HG03457 (cell line): ENCODE results near the gene EVX2.
A peak's percentile ranks its signal among the peaks of the same experiment; 100 is the strongest.

Experiments used
- ATAC-seq: cut with Tn5 transposase; IDR thresholded peaks from one replicate; pipeline ENCODE4 v1.9.1; 2021; ENCODE audit warnings: moderate number of reproducible peaks; ENCODE audit not compliant: unreplicated experiment

EVX2 gene

DNA sequence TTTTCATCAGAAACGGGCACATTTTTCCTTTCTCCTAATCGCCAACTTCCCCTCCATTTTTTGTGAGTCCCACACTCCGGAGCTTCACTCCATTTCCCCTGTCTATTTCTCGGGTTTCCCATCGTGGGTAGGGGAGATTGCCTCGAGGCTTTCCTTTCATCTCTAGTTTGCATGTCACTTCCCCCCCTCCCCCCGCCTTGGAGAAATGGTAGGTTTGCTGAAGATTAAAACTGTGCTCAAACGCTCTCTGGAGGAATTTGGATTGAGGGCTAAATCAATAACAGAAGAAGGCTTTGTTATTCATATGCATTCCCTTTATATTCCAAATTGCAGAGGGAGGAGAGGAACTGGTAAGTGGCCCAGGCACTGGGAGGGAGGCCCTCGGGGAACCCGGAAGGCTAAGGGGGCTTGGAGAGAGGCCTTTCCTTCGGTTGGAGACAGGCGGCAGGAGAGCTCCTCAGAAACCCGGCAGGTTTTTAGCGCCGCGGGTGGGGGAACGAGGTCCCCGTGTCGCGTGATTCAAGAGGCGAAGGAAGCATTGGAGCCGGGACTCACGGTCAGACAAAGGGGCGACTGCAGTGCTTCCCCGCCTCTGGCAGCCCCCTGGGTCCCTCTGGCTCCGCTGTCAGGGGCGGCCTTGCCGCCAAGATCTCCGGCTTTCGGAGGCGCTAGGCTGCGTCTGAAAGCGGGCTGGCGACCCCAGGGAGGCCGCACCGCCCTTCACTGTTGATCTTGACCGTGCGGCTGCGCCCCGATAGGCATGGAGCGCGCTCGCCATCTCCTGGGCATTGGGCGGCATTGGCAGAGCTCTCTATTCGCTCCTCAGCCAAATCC lies 13.4 kb upstream of the EVX2 start:
- peak; percentile 65 for ATAC-seq

DNA sequence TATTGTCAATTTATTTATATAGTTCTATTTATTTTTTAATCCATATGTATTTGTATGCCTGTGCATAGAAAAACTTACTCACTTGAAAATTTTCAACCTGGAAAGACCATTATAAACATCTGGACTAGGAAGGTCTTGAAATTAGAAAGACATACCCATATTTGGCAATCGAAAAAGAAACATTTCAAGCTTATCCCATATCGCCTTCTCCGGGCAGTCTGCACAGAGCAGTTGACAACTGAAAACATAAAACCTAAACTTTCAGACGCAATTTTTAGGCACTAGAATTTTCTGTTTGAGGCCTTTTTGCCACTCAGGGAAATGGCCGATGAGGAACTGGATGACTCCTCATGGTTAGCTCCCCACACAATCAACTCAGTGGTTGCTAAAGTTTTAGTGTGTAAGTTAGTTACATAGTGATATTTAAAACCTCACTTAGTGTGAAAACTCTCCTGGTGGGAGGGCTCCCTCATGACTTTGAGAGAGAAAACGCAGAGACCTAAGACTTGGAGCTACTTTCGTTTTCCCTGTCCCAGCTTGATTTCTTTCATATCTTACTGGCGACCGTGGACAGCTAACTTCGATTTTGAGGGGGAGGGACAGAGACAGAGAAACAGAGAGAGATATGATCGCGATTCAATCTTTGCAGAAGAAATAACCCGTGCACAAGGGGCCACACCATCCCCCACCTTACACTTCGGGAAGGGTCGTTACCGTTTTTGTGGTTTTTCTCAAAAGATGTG lies 12.7 kb upstream of the EVX2 start:
- ATAC-seq, result no peak

DNA sequence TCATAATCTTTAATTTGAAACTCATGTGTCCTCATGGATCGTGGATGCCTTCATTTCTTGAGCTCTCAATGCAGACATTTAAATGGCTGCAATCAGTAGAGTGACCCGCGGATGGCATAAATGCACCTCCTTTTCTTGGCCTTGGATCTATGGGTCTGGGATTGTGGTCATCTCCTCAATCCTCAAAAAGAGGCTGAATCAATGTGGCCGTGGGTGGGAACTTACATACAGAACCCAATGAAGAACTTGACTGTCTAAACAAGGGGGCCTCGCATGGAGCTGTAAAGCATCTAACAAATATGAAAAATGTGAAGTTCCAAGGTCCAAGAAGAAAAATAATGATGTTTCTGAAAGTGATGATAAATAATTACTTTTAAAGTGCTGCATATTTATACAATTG lies 11.7 kb upstream of the EVX2 start:
- ATAC-seq, result no peak

DNA sequence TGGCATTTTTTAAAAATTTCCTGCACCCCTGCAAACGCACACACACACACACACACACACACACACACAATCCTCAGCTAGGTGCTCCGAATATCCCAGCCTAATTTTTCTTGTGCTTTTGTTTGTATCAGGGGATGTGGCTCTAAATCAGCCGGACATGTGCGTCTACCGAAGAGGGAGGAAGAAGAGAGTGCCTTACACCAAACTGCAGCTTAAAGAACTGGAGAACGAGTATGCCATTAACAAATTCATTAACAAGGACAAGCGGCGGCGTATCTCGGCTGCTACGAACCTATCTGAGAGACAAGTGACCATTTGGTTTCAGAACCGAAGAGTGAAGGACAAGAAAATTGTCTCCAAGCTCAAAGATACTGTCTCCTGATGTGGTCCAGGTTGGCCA lies 10.6 kb upstream of the EVX2 start:
- ATAC-seq, result no peak

DNA sequence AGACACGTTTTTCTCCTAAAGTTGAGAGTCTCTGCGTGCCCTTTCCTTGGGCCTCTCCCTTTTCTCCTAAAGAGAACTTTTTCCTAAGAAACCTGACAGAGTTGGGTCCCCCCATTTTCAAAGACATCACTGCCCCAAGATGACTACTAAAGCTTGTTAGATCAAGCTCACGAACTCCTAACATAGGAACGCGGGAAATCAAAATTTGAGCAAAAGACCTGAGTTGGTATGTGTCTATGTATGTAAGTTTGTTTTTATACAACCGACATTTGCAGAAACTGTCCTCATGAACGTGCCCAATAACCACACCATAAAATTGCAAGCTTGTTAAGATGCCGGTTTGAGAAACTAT lies 10.1 kb upstream of the EVX2 start:
- no peak for ATAC-seq

DNA sequence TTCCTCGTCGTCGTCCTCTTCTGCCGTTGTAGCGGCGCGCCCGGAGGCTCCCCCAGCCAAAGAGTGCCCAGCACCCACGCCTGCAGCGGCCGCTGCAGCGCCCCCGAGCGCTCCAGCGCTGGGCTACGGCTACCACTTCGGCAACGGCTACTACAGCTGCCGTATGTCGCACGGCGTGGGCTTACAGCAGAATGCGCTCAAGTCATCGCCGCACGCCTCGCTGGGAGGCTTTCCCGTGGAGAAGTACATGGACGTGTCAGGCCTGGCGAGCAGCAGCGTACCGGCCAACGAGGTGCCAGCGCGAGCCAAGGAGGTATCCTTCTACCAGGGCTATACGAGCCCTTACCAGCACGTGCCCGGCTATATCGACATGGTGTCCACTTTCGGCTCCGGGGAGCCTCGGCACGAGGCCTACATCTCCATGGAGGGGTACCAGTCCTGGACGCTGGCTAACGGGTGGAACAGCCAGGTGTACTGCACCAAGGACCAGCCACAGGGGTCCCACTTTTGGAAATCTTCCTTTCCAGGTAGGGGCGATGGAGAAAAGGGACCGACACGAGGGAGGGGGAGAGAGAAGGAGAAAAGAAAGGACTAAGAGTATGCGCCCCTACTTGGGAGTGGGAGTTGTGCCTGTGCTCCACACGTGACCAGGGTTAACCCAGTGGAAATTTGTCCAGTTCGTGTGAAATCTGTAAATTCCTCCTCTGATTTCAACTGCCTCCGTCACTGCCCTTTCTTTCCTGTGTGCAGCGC lies 9.6 kb upstream of the EVX2 start:
- no peak for ATAC-seq

DNA sequence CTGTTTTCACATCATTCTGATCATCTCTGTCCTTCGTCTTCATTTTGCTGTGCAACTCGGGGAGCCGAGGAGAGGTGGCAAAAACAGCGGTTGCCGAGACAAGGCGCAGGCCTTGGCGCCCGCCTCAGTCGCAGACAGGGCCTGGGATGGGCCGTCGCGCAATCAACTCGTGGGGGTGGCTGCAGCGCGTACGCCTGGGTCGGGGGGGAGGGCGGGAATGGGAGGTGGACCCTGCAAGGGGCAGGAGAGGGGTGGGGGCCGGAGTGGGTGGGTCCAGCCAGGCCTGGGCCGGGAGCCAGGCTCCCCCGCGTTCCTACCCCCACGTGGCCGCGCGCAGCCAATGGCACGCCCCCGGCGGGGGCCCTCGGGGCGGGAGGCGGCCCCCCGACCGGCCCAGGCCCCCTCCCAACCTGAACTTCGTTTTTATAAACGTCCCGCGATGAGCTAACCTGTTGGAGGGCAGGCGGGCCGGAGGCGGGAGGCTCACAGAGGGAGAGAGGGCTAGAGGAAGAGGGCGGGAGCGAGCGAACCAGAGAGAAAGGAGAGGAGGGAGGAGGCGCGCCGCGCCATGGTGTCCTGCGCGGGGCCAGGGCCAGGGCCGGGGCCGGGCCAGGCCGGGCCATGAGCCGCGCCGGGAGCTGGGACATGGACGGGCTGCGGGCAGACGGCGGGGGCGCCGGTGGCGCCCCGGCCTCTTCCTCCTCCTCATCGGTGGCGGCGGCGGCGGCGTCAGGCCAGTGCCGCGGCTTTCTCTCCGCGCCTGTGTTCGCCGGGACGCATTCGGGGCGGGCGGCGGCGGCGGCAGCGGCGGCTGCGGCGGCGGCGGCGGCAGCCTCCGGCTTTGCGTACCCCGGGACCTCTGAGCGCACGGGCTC lies 8.7 kb upstream of the EVX2 start, which contains the start of gene HOXD13:
Gene HOXD13, plus strand, starts transcription at position 452 of the 875 bp plus-strand sequence. Its CDS starts 170 bp downstream, at position 622.
- ATAC-seq, result no peak

DNA sequence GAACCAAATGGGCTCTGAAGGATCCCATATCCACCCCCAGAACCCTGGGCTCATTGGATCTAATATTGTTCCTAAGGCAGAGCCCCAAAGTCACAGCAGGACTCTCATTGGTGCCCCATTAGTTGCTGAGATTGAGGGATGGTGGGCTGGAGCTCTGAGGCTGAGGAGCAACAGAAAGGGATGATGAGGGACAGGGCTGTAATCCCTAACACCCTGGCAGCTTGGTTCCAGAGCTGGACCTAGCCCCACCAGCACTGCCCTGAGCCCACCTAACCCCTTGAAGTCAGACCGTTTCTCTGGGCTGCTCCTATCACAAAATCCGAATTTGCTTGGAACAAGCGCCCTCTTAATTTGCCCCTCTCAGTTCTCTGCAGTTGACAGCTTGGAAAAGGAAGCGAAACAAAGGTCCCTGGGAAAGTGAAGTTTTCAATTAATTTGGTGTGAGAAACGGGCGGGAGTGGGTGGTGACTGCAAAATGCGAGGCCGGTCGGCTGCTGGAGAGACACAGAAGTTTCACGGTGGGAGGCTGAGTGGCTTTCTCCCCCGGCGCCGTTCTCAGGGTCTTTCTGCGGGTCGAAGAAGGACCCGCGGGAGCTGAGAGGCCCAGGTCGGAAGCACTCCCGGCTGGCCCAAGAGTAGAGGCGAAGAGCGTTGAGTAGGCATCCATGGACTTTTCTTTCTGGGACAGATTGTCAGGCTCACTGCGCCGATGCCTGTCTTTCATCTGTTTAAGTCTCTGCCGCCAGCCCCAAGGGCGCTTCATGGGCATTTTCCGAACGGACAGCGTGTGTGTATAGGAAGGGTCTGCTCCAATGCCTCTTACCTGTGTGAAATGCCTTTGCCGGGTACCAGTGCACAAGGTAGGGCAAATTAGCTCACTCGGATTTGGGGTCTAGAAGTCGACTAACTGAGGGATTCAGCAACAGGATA lies 7.8 kb upstream of the EVX2 start:
- ATAC-seq, result no peak

DNA sequence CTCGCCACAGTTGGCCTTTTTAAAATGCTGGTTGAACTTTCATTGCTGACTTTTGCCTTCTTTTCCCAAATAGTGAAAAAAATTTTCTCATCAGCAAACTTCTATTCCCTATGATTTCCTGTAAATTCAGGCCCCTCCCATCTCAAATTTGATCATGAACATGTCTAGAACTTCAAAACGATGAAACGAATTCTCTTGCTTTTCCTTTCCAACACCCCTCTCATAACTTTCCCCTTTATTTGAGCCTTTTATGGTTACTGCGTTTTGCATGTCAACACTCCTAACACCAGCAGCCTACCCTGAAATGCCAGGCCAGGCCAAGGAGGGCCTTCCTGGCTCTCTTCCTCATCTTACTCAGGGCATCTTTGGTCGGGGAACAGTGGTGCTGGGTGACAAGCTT lies 7.1 kb upstream of the EVX2 start:
- ATAC-seq, result no peak

DNA sequence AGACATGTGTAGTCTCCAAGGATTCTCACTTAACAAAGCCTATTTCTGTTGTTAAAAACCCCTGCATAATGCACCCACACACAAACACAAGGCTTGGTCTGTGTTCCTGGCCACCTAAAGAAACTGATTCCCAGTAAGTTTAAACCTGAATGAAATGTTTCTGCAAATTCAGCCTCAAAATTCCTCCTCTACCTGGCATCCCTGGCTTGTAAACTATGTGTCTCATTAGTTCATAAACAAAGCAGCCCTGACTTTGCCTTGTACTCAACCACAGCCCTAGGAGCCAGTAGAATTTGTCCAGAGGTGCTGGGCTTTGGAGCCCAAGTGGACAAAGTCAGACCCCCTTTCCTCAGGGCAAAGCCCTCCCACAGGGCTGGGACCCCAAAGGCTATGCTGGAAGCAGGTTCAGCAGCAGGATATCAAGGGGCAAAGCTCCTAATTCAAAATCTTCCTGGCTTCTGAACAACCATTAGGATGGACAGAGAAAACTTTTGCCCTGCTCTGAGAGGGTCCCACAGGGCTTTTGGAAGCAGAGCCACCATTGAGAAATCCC lies 6.2 kb upstream of the EVX2 start:
- ATAC-seq, result no peak

DNA sequence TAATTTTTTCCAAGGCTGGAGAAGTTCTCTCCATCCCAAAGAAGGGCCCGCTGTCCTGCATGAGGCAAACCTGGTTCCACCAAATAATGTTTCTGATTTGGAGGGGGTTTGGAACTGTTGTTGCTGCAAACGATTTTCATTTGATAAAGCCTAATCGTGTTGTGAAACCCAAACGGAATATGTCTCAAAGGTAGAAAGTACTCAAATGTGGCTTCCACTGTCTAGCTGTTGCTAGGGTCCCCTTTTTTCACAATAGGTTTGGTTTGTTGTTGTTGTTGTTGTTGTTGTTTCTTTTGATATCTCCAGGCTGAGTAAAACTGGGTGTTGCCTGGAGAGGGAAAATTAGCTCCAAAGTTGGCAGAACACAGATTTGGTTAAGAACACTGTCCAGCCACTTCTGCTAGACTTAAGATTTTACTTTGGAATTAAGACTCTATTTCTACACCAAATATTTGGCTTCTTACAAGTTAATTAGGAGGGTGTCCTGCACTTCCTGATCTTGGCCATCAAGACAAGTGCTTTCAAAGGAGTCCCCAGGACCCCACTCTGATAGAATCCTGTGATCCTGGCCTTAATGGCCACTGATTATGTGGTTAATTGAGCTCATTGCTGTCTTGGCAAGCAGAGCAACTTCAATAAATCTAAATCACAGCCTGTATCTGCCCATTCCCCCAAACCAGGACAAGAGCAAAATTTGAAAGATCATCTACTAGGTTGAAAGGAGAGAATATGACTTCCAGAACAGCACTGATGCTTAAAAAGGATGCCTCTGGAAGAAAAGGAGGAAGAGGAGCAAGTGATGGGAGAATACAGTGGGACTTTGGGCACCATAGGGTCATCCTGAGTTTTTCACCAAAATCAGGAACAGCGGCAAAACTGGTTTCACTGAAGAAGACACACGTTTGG lies 5.4 kb upstream of the EVX2 start:
- ATAC-seq, result no peak

DNA sequence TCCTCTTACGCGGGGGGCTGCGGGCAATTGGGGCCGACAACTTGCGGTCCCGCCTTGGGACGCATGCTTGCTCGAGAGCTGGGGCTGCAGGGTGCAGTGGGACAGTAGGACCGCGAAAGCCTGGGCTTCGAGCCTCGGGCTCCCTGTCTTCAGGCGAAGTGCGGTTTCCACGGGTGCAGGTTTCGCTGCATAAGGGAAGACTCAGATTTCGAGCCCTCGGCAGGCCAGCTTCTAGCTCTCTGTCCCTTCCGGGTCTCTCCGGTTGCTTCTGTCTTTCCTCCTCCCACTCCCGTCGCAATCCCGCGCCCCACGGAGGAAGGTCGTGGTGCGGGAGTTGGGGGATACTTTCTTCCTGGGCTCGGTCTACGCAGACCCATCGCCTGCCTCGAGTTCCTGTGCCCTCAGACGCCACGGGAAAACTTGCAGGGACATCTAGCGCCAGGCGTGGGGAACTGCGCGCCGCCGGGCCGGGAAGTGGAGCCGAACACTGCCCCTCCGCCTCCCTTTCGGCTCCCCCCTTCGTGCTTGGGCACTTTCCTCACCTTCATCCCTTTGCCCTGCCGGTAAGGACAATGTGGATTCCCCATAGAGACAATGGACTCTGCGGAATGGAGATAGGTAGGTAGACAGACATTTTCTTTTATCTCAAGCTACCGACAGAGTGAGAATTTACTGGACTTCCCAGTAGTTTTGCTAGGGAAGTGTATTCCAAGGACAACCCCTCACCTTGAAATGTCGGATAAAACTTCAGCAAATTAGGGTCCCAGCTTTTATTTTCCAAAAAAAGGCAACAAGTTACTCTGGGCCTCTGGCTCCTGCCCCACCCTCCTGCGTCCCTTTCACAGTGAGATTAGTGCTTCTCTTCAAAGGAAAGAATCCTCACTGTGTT lies 4.5 kb upstream of the EVX2 start:
- no peak for ATAC-seq

DNA sequence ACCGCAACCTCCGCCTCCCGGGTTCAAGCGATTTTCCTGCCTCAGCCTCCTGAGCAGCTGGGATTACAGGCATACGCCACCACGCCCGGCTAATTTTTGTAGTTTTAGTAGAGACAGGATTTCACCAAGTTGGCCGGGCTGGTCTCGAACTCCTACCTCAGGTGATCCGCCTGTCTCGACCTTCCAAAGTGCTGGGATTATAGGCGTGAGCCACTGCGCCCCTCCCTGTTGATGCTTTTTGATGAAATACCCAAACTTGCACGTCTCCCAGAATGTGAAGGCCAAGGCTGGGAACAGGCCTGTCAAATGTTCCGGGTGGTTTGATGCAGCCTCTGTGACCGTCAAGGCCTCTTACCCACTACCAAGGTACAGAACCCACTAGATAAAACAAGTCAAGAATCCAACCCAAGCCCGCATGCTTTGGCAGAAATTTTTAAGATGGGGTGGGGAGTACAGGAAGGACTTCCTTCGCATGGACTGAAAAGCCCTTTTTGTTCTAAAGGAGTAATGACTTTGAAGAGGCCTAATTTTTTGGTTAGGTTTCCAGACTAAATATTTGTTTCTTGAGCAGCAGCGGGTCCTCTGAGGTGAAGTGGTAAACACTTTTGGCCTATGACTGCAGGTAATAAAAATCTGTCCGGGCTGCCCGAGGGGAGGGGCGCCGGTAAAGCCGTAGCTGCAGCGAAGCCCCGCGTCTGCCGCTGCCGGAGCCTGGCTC lies 3.7 kb upstream of the EVX2 start:
- no peak for ATAC-seq

DNA sequence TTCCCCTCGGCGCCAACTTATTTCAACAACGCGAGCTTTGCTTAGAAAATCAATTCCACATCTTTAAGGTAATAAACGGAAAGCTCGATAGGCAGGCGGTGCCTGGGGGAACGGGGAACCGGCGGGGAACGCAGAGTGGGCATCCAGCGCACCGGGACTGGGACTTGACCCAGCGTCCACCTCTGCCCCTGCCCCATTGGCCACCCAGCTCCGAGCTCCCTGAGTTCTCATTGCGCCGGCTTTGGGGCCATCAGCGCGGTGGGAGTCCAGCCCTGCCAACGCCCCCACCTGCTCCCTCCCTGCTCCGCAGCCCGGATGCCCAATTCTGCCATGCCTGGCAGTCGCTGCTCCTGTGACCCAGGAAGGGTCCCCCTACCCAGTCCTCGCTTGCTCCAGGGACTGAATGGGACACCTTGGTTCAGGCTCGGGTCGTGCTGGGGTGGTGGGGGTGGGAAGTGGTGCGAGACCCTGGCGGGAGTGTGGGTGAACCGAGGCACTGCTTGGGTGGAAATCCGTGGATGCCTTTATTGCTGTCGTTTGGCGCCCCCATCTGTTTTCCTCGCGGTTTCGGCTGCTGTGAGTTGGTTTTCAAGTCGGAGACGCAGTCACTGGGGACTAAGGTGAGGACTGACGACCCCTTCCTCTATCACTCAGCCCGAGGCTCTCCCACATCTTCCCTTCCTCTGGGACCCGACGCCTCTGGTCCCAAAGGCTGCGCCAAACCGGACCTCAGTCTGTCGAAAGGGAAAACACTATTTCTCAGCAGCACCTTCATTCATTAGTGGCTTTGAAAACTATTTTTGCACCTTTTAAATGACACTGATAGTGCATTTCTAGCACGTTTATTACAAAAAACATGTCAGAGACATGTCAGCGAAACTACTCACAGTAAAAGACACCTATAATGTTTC lies 2.4 kb upstream of the EVX2 start:
- ATAC-seq, result no peak

DNA sequence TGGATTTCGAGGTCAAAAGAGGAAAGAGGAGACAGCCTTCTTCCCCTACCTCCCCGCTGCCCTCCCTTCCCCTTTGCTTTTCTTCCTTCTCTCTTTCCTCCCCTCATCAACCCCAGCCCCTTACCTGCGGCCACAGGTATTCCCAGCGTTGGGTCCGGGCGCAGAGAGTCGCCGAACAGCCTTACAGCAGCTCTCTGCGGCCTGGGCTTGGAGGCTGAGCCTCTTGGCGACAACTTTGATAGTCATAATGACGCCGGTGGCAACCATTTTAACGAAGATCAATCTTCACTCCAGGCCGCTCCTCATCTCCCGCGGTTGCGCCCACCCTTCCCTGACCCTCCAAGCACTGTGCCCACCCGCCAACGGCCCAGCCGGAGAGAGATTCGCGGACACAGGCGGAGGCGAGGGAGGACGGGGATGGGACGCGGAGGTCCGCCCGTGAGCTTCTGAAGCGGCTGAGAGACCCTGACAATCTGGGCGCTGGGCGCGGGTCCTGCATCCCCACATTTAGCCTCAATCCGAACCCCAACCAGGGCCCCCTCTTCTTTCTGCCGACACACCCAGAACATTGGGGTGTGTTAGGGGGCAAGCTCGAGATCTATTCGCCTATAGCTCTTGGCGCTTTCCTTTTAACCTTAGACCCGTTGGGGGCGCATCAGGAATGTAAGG lies 1.5 kb upstream of the EVX2 start:
- ATAC-seq, result no peak
